Measurements from ENCODE around the gene ZEB1.

ZEB1 gene

DNA sequence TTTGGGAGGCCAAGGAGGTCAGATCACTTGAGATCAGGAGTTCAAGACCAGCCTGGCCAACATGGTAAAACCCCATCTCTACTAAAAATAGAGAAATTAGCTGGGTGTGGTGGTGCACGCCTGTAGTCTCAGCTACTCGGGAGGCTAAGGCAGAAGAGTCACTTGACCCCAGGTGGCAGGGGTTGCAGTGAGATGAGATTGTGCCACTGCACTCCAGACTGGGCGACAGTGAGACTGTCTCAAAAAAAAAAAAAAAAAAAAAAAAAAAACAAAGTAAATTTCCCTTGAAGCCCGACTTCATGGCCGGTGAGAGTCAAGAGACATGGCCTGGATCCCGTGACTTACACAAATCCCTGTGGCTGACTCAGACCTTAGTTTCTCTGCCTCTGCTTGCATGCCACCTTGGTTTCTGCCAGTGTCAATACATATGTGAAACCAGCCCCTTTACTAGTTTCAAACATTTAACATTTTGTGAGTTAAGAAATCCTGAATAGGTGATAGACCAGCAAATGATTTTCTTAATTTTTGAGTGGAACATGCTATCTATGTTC lies 62.8 kb downstream of the ZEB1 start:
- no peak overlapping the region for H3K4me3 ChIP-seq (ENCODE audit: control insufficient read depth, low read depth, low read length)
- no peak for TF ChIP-seq CTCF (conservative IDR thresholded peaks at IDR 0.05; ENCODE audit: control insufficient read depth, insufficient read depth, low read depth, low read length)
- DNase-seq (ENCODE audit: low read depth): peak; percentile 69

DNA sequence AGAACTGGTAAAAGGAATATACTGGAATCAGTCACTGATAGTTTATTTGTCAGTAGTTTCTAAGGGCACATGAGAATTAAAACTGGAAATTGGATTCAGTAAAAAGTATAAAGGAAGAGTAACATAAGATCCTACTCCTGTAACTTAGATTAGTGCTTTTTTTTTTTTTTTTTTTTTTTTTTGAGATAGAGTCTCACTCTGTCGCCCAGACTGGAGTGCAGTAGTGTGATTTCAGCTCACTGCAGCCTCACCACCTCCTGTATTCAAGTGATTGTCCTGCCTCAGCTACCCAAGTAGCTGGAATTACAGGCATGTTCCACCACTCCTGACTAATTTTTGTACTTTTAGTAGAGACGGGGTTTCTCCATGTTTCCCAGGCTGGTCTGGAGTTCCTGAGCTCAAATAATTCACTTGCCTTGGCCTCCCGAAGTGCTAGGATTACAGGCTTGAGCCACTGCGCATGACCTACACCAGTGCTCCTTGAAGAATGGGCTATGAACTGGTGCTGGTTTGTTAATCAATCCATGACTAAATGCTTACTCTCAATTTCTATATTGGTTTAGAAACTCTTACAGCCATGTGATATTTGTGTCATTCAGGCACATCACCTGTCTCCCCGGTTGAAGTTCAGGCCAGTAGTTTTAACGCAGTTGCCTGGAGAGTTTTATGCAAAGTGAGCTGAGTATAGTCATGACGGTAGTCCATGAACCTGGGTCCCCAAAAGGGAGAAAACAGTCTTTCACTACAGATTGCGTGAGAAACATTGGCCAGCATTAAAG lies 65.0 kb downstream of the ZEB1 start:
- H3K4me3 ChIP-seq (ENCODE audit: control insufficient read depth, low read depth, low read length): no peak overlapping the region
- no peak for DNase-seq (ENCODE audit: low read depth)
- no peak for TF ChIP-seq CTCF (conservative IDR thresholded peaks at IDR 0.05; ENCODE audit: control insufficient read depth, insufficient read depth, low read depth, low read length)

DNA sequence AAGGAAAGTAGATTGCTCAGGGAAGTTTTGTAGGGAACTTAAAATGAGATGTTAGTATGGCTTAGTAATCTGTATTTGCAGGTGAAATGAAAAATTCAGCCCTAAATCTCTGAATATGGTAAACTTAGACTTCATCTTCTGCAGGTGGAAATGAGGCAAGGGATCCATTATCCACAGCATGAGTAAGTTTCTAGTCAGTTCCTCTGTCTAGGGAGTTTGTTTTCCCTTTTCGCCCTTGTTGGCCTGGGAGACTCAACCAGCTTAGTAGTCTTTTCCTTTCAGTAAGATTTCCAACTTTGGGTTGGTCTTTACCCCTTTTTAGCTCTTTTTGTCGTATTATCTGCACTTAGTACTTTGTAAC lies 65.6 kb downstream of the ZEB1 start:
- TF ChIP-seq CTCF (conservative IDR thresholded peaks at IDR 0.05; ENCODE audit: control insufficient read depth, insufficient read depth, low read depth, low read length): no peak
- peak; percentile 40 for DNase-seq (ENCODE audit: low read depth)
- no peak overlapping the region for H3K4me3 ChIP-seq (ENCODE audit: control insufficient read depth, low read depth, low read length)

GRCh38 chr10:31390804-31391203 lies 71.8 kb downstream of the ZEB1 start:
- DNase-seq (ENCODE audit: low read depth): no peak
- no peak overlapping the region for H3K4me3 ChIP-seq (ENCODE audit: control insufficient read depth, low read depth, low read length)
- TF ChIP-seq CTCF (conservative IDR thresholded peaks at IDR 0.05; ENCODE audit: control insufficient read depth, insufficient read depth, low read depth, low read length): no peak

- TF ChIP-seq CTCF (conservative IDR thresholded peaks at IDR 0.05; ENCODE audit: control insufficient read depth, insufficient read depth, low read depth, low read length): no peak
- no peak for DNase-seq (ENCODE audit: low read depth)
- no peak overlapping the region for H3K4me3 ChIP-seq (ENCODE audit: control insufficient read depth, low read depth, low read length)
Observed at GRCh38 chr10:31393844-31394243, 74.8 kb downstream of the ZEB1 start.

DNA sequence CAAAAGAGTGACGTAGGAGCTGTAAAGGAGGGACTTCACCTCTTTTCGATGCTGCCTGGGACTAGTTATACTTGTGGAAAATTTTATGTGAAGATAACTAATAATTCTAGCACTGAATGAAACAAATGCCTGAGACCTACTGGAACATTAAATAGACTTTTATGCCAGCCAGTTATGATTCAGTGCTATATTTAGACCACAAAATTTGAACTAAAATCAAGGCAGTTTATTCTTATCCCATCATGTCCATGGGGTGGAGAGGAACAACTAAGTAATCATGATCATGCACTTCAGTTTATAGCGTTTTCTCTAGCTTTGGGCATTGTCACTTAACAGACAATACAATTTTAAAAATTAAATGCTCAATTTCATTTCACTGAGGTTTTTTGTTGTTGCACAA lies 76.7 kb downstream of the ZEB1 start:
- TF ChIP-seq CTCF (conservative IDR thresholded peaks at IDR 0.05; ENCODE audit: control insufficient read depth, insufficient read depth, low read depth, low read length): no peak
- no peak for DNase-seq (ENCODE audit: low read depth)
- no peak overlapping the region for H3K4me3 ChIP-seq (ENCODE audit: control insufficient read depth, low read depth, low read length)
